IPS-20b (cell line): ENCODE measurements around the gene P2RX1.

ENCODE experiments used
- H3K27ac ChIP-seq: one replicate; pipeline ENCODE4 v1.5.1; 2013; ENCODE audit warnings: low read length
- H3K27me3 ChIP-seq: 2 replicates; pipeline ENCODE4 v1.6.1; 2013; ENCODE audit warnings: mild to moderate bottlenecking, low read length, inconsistent platforms; ENCODE audit not compliant: insufficient read depth
- H3K36me3 ChIP-seq: 2 replicates; pipeline ENCODE4 v1.6.1; 2013; ENCODE audit warnings: low read depth, mild to moderate bottlenecking, inconsistent platforms, low read length, moderate library complexity; ENCODE audit not compliant: insufficient read depth
- H3K4me1 ChIP-seq: 2 replicates; pipeline ENCODE4 v1.6.1; 2013; ENCODE audit warnings: mild to moderate bottlenecking, control low read depth, inconsistent platforms, low read length, moderate library complexity; ENCODE audit not compliant: insufficient read depth
- H3K4me3 ChIP-seq: 2 replicates; pipeline ENCODE4 v1.5.1; 2013; ENCODE audit warnings: mild to moderate bottlenecking, low read length, inconsistent platforms
- H3K9ac ChIP-seq: 2 replicates; pipeline ENCODE4 v1.6.1; 2013; ENCODE audit warnings: low read depth, mild to moderate bottlenecking, inconsistent platforms, low read length, moderate library complexity
- H3K9me3 ChIP-seq: 2 replicates; pipeline ENCODE4 v1.6.1; 2013; ENCODE audit warnings: mild to moderate bottlenecking, low read depth, low read length, inconsistent platforms; ENCODE audit not compliant: insufficient read depth

The P2RX1 gene

GRCh38 chr17:3895354-3895753 is 20.9 kb downstream of the P2RX1 start:
- Histone ChIP-seq H3K27ac (no peak overlapping the region), H3K9ac (no peak overlapping the region), H3K36me3 (no peaks in the 10 kb centered on the region), H3K27me3 (peaks cover 28% of the 10 kb centered on the region), H3K4me3 (no peak overlapping the region), H3K9me3 (no peaks in the 10 kb centered on the region), H3K4me1 (peaks cover 10% of the 10 kb centered on the region; the same call in 1 of the 2 replicates)

GRCh38 chr17:3894911-3895343 is 21.3 kb downstream of the P2RX1 start:
- Histone ChIP-seq H3K27ac (no peak overlapping the region), H3K4me1 (peaks cover 10% of the 10 kb centered on the region; the same call in 1 of the 2 replicates), H3K36me3 (no peaks in the 10 kb centered on the region), H3K9ac (no peak overlapping the region), H3K27me3 (peaks cover 30% of the 10 kb centered on the region), H3K4me3 (no peak overlapping the region), H3K9me3 (no peaks in the 10 kb centered on the region)

- no peaks in the 10 kb centered on the region for H3K9me3 ChIP-seq
- H3K4me3 ChIP-seq = no peak overlapping the region
- H3K9ac ChIP-seq = no peak overlapping the region
- peaks cover 12% of the 10 kb centered on the region; the same call in 1 of the 2 replicates for H3K4me1 ChIP-seq
- H3K27ac ChIP-seq = no peak overlapping the region
- H3K27me3 ChIP-seq = peaks cover 30% of the 10 kb centered on the region
- H3K36me3 ChIP-seq = no peaks in the 10 kb centered on the region
These were observed 22.1 kb downstream of the P2RX1 start for GRCh38 chr17:3894188-3894587.

- Histone ChIP-seq H3K36me3 (no peaks in the 10 kb centered on the region), H3K27ac (no peak overlapping the region), H3K27me3 (peaks cover 30% of the 10 kb centered on the region), H3K9ac (peak overlapping the region; percentile 49; the same call in 1 of the 2 replicates), H3K9me3 (no peaks in the 10 kb centered on the region), H3K4me1 (peaks cover 12% of the 10 kb centered on the region; the same call in 1 of the 2 replicates), H3K4me3 (peak overlapping the region; percentile 58)
These were observed 22.5 kb downstream of the P2RX1 start for GRCh38 chr17:3893720-3894116.

GRCh38 chr17:3893003-3893719 is 23.1 kb downstream of the P2RX1 start, which contains the start of gene CAMKK1:
CAMKK1 (minus strand) TSS chr17:3893053; CDS start chr17:3885687, 7,366 bp downstream.
- H3K4me1 ChIP-seq = peaks cover 15% of the 10 kb centered on the region; the same call in 1 of the 2 replicates
- no peak within 1 kb of the TSS for H3K27ac ChIP-seq

GRCh38 chr17:3892095-3892998 is 23.9 kb downstream of the P2RX1 start:
- H3K9me3 ChIP-seq = no peaks in the 10 kb centered on the region
- peaks cover 30% of the 10 kb centered on the region for H3K27me3 ChIP-seq
- H3K4me3 ChIP-seq = peak overlapping the region; percentile 69; the same call in 1 of the 2 replicates
- no peak overlapping the region; the same call in 1 of the 2 replicates for H3K9ac ChIP-seq
- H3K36me3 ChIP-seq = no peaks in the 10 kb centered on the region
- peaks cover 20% of the 10 kb centered on the region; the same call in 1 of the 2 replicates for H3K4me1 ChIP-seq
- no peak overlapping the region for H3K27ac ChIP-seq

More at GRCh38 chr17:3893003-3893719, 23.1 kb downstream of the P2RX1 start, which contains the start of gene CAMKK1:
- peaks cover 30% of the 10 kb centered on the region for H3K27me3 ChIP-seq
- no peaks in the 10 kb centered on the region for H3K9me3 ChIP-seq
- no peaks in the 10 kb centered on the region for H3K36me3 ChIP-seq
- peak within 1 kb of the TSS; percentile 69 for H3K4me3 ChIP-seq
- peak within 1 kb of the TSS; percentile 49; the same call in 1 of the 2 replicates for H3K9ac ChIP-seq

- Histone ChIP-seq H3K36me3 (no peaks in the 10 kb centered on the region), H3K4me3 (peak overlapping the region; percentile 69; the same call in 1 of the 2 replicates), H3K27me3 (peaks cover 30% of the 10 kb centered on the region), H3K27ac (no peak overlapping the region), H3K9ac (no peak overlapping the region), H3K9me3 (no peaks in the 10 kb centered on the region), H3K4me1 (peaks cover 20% of the 10 kb centered on the region; the same call in 1 of the 2 replicates)
These were observed 24.6 kb downstream of the P2RX1 start for GRCh38 chr17:3891626-3892094.

GRCh38 chr17:3890878-3891219 is 25.4 kb downstream of the P2RX1 start:
- Histone ChIP-seq H3K9ac (no peak overlapping the region), H3K27ac (no peak overlapping the region)

GRCh38 chr17:3890082-3890877 is 26.0 kb downstream of the P2RX1 start:
- H3K4me1 ChIP-seq = peaks cover 20% of the 10 kb centered on the region; the same call in 1 of the 2 replicates
- no peaks in the 10 kb centered on the region for H3K36me3 ChIP-seq
- H3K9ac ChIP-seq = no peak overlapping the region
- H3K9me3 ChIP-seq = no peaks in the 10 kb centered on the region
- no peak overlapping the region for H3K27ac ChIP-seq
- peaks cover 30% of the 10 kb centered on the region for H3K27me3 ChIP-seq
- H3K4me3 ChIP-seq = no peak overlapping the region

More at GRCh38 chr17:3890878-3891219, 25.4 kb downstream of the P2RX1 start:
- Histone ChIP-seq H3K4me1 (peaks cover 20% of the 10 kb centered on the region; the same call in 1 of the 2 replicates), H3K9me3 (no peaks in the 10 kb centered on the region), H3K36me3 (no peaks in the 10 kb centered on the region), H3K4me3 (no peak overlapping the region), H3K27me3 (peaks cover 30% of the 10 kb centered on the region)

- H3K27ac ChIP-seq = no peak overlapping the region
- peaks cover 28% of the 10 kb centered on the region for H3K27me3 ChIP-seq
- H3K36me3 ChIP-seq = peaks cover 7% of the 10 kb centered on the region; the same call in 1 of the 2 replicates
- H3K4me3 ChIP-seq = no peak overlapping the region
- H3K9me3 ChIP-seq = no peaks in the 10 kb centered on the region
- peak overlapping the region; percentile 27; the same call in 1 of the 2 replicates for H3K9ac ChIP-seq
- H3K4me1 ChIP-seq = peaks cover 20% of the 10 kb centered on the region; the same call in 1 of the 2 replicates
These were observed 26.8 kb downstream of the P2RX1 start for GRCh38 chr17:3889325-3890012.
